CD4-positive, CD25-positive, alpha-beta regulatory T cell (primary cell): ENCODE measurements around the gene TBC1D12. TPM values are rescaled to one million over a fixed set of nuclear protein-coding genes. Genes with fewer than 3 reads are reported as not detected.

ENCODE experiments used
- polyA plus RNA-seq, 4 donors: library from polyadenylated mRNA; unstranded; fragments of 300-500 nt; fragmentation: Illumina TruSeq; gene quantifications; one replicate each; pipeline ENCODE4 v1.2.3, GENCODE V29; 2021
- total RNA-seq: library from RNA; stranded (reverse); gene quantifications from one replicate; pipeline ENCODE4 v1.2.3, GENCODE V29; 2022

The TBC1D12 gene
- total and polyA plus RNA-seq, 5 donors from 2014 or later, result not detected

Other genes with a start within 250 kb of the TBC1D12 start
- 16.1 TPM for gene NOC3L, start 39.6 kb upstream of the TBC1D12 start, total RNA-seq
- gene NOC3L, start 39.6 kb upstream of the TBC1D12 start, polyA plus RNA-seq, result 10 to 100 TPM; 10.9 to 13.0 (median 11.6) TPM
- gene HELLS, start 143.2 kb downstream of the TBC1D12 start, total RNA-seq, result 47.7 TPM
- 10 to 100 TPM in 2 of 4 donors, 1 to 10 TPM in 2; 9.2 to 21.5 (median 11.9) TPM for gene HELLS, start 143.2 kb downstream of the TBC1D12 start, polyA plus RNA-seq